GM12874 (cell line): Measurements from ENCODE around the gene GRIK1.

Source experiments
- TF ChIP-seq, protein P1 (sequence below): IDR thresholded peaks from 2 replicates; pipeline ENCODE4 v1.5.1; 2011; ENCODE audit warnings: low read depth, mild to moderate bottlenecking, control low read depth, low read length, moderate library complexity; ENCODE audit not compliant: insufficient read depth

Gene GRIK1

DNA sequence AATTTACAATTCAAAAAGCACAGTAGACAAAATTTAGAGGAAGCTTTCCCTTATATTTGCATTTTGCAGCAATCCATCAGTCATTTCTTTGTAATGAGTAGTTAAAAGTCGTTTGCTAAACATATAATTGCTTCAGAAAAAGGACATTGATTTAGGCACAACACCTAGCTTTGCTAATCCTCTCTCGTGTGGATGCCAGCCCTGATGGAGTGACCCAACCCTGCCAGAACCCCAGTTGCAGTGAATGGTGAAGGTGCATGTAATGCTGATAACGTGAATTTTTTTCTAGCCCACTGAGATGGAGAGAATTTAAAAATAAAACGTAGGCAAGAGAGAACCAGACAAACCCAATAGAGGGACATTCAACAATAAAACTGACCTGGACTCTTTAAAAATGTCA, 263.4 kb downstream of the GRIK1 start:
- TF ChIP-seq, protein P1, sequence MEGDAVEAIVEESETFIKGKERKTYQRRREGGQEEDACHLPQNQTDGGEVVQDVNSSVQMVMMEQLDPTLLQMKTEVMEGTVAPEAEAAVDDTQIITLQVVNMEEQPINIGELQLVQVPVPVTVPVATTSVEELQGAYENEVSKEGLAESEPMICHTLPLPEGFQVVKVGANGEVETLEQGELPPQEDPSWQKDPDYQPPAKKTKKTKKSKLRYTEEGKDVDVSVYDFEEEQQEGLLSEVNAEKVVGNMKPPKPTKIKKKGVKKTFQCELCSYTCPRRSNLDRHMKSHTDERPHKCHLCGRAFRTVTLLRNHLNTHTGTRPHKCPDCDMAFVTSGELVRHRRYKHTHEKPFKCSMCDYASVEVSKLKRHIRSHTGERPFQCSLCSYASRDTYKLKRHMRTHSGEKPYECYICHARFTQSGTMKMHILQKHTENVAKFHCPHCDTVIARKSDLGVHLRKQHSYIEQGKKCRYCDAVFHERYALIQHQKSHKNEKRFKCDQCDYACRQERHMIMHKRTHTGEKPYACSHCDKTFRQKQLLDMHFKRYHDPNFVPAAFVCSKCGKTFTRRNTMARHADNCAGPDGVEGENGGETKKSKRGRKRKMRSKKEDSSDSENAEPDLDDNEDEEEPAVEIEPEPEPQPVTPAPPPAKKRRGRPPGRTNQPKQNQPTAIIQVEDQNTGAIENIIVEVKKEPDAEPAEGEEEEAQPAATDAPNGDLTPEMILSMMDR, result no peak

GRCh38 chr21:29675451-29675850, 264.3 kb downstream of the GRIK1 start:
- TF ChIP-seq, protein P1, result no peak

GRCh38 chr21:29674343-29674742, 265.5 kb downstream of the GRIK1 start:
- TF ChIP-seq, protein P1, result no peak

DNA sequence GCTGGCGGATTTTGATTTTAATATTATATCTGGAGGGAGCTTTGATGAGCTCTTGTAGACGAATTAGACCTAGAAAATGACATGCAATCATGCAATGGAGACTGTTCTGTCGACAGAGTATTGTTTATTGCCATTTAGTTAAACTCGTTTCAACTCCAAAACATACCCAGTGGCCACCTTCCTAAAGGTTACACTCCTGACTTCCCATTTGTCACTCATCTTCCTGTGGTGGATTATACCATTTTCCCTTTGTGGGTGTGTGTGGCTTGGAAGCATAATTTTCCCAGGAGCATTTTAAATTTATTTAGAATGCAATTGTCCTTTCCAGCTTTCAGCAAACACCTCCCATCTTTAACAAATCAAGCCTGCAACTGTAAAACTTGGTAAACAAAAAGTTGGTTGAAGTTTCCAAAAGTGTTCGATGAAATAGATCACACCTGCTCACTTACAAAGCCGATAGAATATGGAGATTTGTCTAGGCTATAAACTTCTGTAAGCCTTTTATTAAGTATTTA, 266.6 kb downstream of the GRIK1 start:
- TF ChIP-seq, protein P1, result no peak

GRCh38 chr21:29671728-29672127, 268.1 kb downstream of the GRIK1 start:
- TF ChIP-seq, protein P1, result 0 out of 2 replicates have a peak, but pooled peaks have one; percentile 20

- TF ChIP-seq, protein P1, result no peak
Observed at GRCh38 chr21:29670228-29670627, 269.6 kb downstream of the GRIK1 start.

DNA sequence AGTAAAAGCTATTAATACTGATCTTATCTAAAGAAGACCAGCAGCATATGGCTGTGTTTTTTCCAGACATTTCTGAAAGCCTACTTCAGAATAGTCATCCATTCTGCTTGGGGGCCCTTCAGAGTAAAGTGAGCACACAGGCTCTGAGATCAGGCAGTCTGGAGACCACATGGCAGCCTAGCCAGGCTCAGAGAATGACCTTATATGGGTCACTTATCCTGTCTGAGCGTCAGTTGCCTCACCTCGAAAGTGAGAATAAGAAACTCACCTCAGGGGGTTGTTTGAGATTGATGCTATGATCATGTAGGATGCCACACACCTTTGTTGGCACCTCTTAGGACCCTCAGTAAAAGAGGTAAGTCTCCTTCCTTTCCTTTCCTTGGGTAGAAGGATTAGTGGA, 270.4 kb downstream of the GRIK1 start:
- TF ChIP-seq, protein P1, result no peak

DNA sequence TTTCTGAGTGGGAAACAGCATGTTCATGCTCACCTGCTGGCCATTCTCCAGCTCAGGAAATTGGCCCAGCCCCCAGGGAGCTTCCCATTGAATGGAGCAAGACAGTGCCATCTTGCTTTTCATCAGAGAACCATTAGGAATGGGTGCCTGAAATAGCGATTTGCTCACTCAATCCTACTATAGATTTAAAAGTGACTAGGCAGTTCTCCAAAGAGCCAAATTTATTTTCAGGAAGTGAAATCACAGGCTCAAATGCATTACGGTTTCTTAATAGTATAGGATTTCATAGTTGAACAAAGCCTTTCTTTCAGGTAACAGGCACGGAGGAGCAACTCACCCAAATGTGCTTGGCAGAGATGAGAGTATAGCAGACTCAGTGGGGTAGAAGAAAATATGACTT, 272.1 kb downstream of the GRIK1 start:
- TF ChIP-seq, protein P1, result no peak
